ENCODE data around the gene HACD1.

HACD1 gene

DNA sequence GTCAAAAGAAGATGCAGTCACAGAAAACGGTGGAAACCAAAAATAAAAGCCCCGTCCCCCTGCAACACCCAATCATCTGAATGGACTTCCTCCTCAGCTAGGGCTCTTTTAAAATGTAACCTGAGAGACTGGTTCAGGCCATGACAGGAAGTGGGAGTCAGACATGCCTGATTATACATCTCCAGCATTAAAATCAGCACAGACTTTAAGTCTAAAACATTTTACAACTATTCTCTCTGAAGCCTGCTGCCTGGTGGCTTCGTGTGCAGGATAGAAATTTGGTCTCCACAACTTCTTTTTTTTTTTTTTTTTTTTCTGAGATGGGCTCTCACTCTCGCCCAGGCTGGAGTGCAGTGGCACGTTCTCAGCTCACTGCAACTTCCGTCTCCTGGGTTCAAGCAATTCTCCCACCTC lies 30.3 kb downstream of the HACD1 start:
- peak; percentile 29 for DNase-seq (ENCODE audit: low read depth)
- TF ChIP-seq, protein P1, sequence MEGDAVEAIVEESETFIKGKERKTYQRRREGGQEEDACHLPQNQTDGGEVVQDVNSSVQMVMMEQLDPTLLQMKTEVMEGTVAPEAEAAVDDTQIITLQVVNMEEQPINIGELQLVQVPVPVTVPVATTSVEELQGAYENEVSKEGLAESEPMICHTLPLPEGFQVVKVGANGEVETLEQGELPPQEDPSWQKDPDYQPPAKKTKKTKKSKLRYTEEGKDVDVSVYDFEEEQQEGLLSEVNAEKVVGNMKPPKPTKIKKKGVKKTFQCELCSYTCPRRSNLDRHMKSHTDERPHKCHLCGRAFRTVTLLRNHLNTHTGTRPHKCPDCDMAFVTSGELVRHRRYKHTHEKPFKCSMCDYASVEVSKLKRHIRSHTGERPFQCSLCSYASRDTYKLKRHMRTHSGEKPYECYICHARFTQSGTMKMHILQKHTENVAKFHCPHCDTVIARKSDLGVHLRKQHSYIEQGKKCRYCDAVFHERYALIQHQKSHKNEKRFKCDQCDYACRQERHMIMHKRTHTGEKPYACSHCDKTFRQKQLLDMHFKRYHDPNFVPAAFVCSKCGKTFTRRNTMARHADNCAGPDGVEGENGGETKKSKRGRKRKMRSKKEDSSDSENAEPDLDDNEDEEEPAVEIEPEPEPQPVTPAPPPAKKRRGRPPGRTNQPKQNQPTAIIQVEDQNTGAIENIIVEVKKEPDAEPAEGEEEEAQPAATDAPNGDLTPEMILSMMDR (IDR thresholded peaks at IDR 0.05; ENCODE audit: insufficient read depth, low read depth, low read length, missing control alignments) = no peak
- H3K4me3 ChIP-seq (ENCODE audit: low read depth, low read length) = no peak overlapping the region

DNA sequence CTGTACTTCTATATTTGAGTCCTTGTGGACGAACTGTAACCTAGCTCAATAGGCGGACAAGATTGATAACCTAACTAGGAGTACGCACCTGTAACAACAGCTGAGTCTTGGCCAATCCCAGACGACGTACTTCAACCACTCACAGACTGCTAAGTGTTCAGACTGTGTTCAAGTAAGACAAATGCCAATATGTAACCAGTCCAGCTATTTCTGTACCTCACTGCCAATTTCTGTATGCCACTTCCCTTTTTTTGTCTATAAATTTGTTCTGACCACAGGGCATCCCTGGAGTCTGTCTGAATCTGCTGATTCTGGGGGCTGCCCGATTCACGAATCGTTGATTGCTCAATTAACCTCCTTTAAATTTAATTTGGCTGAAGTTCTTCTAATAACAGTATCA lies 32.2 kb downstream of the HACD1 start:
- TF ChIP-seq, protein P1 (IDR thresholded peaks at IDR 0.05; ENCODE audit: insufficient read depth, low read depth, low read length, missing control alignments) = no peak
- DNase-seq (ENCODE audit: low read depth) = peak; percentile 21
- no peak overlapping the region for H3K4me3 ChIP-seq (ENCODE audit: low read depth, low read length)

DNA sequence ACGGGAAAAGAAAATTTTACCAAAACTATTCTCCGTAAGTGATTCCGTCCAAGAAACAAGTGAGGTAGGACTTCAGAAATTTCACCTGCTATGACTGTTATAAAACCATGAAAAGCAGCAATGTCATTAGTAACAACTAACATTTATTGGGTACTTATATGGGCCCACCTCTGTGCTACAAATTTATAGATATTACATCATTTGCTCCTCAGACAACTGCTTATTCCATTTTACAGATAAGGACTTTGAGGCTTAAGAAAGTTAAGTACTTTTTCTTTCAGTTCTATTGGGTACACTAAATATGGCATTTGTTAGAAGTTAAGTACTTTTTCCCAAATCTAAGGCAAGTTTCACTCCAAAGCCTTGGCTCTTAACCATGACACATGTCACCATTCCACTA lies 36.3 kb downstream of the HACD1 start:
- DNase-seq (ENCODE audit: low read depth) = no peak
- no peak overlapping the region for H3K4me3 ChIP-seq (ENCODE audit: low read depth, low read length)
- TF ChIP-seq, protein P1 (IDR thresholded peaks at IDR 0.05; ENCODE audit: insufficient read depth, low read depth, low read length, missing control alignments) = no peak

DNA sequence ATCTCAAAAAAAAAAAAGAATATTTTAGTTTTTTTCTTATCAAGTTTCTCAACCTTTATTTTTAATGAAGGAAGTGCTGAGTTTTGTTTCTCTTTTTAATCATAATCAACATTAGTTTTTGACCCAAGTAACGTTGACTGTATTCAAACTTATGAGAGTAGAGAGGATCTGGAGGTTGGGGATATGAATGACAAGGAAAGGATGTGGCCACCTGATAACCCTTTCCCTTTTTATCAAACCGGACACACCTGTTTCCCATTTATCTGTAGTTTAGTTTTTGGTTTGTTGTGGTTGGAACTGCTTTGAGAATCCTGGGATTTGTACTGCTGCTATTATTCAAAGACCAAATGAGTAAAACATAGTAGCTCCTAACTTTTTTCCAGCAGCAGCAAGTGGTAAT lies 38.6 kb downstream of the HACD1 start:
- no peak for DNase-seq (ENCODE audit: low read depth)
- H3K4me3 ChIP-seq (ENCODE audit: low read depth, low read length) = no peak overlapping the region

DNA sequence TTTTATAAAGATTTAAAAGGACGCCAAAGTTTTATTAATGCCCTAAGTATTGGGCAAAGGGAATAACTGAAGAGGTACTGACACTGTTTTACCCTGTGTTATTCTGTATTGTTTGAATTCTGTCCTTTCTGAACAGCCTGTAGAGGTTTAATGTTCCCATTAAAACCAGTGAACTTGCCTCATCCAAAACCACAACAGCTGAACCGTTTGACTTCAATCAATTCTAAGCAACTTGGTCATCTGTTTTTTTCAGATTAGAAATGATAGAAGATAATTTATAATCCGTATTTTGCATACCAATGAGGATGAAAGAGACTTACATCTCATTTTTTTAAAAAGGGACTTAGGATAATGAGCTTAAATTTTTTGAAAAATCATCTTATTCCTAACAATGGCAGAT lies 40.4 kb downstream of the HACD1 start:
- H3K4me3 ChIP-seq (ENCODE audit: low read depth, low read length) = no peak overlapping the region
- DNase-seq (ENCODE audit: low read depth) = no peak
- TF ChIP-seq, protein P1 (IDR thresholded peaks at IDR 0.05; ENCODE audit: insufficient read depth, low read depth, low read length, missing control alignments) = no peak

More for the DNA sequence above, 38.6 kb downstream of the HACD1 start:
- TF ChIP-seq, protein P1 (IDR thresholded peaks at IDR 0.05; ENCODE audit: insufficient read depth, low read depth, low read length, missing control alignments) = no peak

DNA sequence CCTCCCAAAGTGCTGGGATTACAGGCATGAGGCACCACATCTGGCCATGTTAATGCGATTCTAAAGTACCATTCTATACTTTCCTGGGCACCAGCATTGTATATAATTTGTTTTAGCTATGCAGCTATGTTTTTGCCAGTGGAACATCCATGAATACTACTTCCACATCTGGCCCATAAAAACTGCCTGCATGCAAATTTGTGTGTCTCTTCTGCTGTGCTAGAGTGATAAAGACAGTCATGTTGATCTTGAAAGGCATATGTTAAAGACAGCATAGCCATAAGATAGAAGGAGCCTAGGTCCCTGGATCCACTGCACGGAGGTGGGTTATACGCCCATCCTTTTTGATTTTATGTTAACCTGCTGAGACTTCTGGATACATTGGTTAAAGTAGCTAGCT lies 52.3 kb downstream of the HACD1 start:
- TF ChIP-seq, protein P1 (IDR thresholded peaks at IDR 0.05; ENCODE audit: insufficient read depth, low read depth, low read length, missing control alignments) = no peak
- no peak for DNase-seq (ENCODE audit: low read depth)
- no peak overlapping the region for H3K4me3 ChIP-seq (ENCODE audit: low read depth, low read length)

DNA sequence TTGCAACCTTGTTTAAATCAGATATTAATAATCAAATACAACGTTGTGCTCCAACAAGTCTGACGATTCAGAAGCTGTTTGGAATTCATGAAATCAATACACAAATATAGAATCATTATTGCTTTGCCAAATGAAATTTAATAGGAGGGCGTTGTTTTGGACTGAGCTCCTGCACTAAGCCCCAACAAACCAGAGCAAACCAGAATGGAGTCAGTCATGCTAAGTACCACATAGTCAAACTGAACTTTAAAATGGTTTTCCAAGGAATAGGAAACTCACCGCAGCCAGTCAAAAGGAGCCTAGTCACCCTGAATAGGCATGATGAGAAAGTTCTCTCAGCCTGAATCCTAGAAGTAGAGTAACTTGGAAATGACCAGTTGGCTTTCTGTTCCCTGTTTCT lies 53.7 kb downstream of the HACD1 start:
- H3K4me3 ChIP-seq (ENCODE audit: low read depth, low read length) = no peak overlapping the region
- no peak for DNase-seq (ENCODE audit: low read depth)
- TF ChIP-seq, protein P1 (IDR thresholded peaks at IDR 0.05; ENCODE audit: insufficient read depth, low read depth, low read length, missing control alignments) = no peak

All from GM12865 (cell line).